SIG-M5 treated with dmso at 0.1 percent for 504 hours (cell line): ENCODE data around the gene TCAP.

ENCODE experiments used
- DNase-seq: peaks from one replicate; lab custom pipeline; 2025; ENCODE audit not compliant: unreplicated experiment; lab: John Stamatoyannopoulos, UW

TCAP gene, protein sequence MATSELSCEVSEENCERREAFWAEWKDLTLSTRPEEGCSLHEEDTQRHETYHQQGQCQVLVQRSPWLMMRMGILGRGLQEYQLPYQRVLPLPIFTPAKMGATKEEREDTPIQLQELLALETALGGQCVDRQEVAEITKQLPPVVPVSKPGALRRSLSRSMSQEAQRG

DNA sequence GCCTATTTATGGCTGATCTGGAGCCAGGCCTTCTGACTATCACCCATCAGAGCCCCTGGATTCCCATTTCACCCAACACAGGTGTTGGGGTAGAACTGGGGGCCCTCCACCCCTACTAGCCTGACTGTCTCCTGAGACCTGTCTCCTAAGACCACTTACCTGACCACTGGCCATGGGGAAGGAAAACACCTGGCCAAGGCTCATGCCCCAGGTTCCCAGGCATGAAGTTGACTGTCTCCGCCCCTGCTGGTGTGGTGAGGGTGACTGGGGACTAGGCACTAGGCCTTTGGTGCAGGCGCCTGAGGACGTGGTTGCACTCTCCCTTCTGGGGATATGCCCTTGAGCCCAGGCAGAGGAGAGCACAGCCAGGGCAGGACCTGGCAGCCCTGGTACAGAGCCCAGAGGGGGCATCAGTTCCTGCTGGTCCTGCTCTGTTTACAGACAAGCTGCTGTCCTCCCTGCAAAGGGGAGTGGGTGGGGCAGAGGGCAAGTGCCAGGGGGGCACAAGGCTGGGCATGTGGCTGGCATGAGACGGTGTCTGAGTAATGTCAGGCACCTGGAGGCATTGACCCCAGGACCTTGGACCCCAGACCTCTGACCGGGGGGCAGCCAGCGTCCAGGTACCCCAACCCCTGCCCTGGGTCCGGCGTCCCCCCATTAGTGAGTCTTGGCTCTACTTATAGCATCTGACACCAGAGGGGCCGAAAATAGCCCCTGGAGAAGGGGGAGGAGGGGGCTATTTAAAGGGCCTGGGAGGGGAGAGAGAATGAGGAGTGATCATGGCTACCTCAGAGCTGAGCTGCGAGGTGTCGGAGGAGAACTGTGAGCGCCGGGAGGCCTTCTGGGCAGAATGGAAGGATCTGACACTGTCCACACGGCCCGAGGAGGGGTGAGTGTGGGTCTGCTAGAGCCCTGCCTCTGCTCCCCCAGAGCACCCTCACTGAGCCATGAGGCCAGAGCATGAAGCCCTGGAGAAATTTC, at the start of gene TCAP:
Gene TCAP (plus strand): TSS at position 769 of the 981 bp plus-strand sequence. CDS start 11 bp downstream, at position 780.
- DNase-seq = no peak

DNA sequence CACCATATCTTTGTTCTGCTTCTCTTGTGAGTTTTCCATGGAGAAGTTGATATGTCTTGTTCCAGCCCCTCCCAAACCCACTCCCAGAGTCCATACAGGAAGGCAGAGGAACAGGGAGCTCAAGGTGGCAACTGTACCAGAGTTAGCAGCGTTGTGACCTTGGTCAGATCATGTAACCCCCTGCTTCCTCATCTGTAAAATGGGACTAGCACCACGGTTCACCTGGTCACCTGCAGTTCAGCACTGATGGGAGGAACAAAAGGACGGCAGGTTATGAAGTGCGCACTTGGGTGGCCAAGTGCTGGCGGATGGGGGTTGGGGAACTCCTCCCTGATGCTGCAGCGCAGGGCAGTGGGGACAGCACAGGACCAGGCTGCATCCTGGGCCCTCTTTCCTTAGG, 49.7 kb upstream of the TCAP start:
- DNase-seq = no peak

GRCh38 chr17:39617100-39617445, 48.1 kb upstream of the TCAP start:
- DNase-seq = no peak

DNA sequence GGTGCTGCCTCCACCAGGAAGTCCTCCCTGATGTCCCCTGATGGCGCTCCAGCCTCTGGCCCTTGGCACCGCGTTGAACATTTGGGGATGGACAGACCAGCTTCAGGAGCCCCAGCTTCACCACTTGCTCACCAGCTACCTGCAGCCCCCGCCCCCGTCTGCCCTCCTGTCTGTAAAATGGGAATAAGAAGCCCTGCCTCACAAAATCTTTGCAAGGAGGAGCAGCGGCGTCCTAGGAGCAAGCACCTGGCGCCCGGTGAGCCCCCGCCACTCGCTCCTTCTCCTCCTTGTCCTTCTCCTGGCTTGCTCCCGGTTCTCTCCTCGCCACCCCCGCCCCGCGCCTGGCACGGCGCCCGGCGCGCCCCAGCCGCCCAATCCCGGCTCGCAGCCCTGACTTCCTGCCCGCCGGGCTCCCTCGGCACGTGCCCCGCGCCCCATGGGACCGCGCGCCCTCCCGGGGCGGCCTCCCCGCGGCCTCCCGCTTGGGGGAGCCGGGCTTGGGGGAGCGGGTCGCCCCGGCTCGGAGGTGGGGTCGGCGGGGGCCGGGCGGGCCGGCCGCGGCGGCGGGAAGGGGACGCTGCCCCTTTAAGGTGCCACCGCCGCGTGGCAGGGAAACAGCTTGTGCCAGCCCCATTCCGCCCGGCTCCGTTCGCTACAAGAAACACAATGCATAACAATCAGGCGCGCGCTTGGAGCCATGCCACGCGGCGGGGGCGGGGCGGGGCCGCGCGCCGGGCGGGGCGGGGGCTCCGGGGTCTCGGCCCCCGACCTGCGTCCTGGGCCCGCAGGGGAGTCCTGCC, 47.5 kb upstream of the TCAP start:
- DNase-seq = peak; percentile 24

- DNase-seq = no peak
Measured at GRCh38 chr17:39618246-39618913, 46.8 kb upstream of the TCAP start.

DNA sequence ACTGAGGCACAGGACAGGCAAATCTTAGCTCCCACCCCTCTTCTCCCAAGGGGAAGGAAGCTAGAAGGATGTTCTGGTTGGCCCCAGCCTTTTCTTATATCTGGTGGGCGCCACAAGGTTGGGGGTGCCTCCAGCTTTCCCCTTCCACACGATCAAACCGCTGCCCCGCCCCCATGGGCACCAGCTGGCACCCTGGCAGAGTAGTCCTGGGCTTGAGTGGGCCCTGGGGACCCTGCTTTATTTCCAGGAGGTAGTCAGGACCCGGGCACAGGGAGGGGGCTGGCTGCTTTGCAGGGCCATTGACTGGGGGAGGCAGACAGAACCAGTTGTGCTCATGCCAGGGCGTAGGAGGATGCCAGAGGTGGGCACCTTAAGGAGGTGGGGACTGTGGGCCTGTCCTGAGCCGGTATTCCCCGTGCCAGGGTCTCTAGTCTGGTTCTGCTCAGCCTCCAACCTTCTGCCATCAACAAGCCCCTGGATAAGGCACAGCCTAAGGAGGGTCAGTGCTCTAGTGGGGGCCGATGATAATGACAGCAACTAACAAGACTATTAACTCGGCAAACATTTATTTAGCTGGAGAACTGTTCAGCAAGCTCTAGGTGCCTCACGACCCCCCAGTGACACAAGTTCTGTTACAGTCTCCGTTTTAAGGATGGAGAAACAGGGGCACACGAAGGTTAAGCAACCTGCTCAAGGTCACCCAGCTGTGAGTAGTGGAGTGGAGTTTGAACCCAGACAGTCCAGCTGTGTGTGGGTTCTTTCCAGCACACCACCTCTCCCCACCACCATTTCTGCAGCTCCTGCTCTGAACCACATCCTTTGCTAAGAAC, 46.0 kb upstream of the TCAP start:
- no peak for DNase-seq

GRCh38 chr17:39619786-39620101, 45.4 kb upstream of the TCAP start:
- DNase-seq = no peak

DNA sequence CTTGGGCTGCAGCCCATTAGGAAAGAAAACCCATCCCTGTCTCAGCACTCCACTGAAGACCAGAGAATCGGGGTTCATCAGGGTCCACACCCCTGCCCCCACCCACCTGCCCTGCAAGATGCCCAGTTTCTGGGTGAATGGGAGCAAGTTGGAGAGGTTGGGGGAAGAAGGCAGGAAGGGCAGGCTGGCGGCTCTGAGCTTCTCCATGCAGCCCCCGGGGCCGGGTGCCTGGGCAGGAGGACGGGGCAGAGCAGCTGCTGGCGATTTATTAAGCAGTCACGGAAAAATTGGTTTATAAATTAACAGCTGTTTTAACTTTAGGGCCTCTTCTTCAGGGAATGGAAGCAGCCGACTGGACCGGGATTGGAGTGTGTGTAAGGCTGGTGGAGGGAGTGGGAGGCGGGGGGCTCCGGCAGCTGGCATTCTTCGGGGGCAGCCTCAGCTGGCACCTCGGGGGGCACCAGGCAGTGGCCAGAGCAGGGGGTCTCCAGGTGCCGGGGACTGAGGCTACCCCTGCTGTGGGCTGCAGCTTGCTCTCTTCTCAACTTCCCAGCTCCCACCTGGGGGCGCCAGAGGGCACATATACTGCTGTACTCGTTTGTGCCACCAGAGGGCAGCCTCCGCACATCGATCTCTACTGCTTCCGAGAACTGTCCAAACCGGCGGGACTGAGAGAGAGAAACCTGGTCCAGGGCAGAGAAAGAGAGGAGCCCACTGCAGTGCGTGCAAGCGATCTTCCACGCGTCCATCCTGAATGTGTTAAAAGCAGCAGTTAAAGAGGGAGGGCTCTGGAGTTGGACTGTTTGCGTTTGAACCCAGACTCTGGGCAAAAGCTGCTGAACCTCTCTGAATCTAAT, 43.4 kb upstream of the TCAP start:
- peak; percentile 84 for DNase-seq

DNA sequence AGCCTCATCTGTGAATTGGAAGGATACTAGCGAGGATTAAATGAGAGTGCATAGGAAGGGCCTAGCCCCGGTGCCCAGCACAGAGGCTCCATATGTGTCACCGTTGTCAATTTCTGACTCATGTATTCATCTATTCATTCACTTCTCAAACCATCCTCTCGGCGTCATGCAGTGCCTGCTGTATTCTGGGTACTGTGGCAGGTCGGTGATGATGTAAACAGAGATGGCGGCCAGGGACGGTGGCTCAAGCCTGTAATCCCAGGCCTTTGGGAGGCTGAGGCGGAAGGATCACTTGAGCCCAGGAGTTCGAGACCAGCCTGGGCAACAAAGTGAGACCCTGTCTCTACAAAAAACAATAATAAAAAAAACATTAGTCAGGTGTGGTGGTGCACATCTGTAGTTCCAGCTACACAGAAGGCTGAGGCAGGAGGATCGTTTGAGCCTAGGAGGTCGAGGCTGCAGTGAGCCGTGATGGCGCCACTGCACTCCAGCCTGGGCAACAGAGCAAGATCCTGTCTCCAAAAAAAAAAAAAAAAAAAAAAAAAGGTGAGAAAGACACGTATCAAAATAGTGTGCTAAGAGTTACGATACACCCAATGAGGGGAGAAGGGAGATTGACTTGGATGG, 42.7 kb upstream of the TCAP start:
- peak; percentile 51 for DNase-seq

DNA sequence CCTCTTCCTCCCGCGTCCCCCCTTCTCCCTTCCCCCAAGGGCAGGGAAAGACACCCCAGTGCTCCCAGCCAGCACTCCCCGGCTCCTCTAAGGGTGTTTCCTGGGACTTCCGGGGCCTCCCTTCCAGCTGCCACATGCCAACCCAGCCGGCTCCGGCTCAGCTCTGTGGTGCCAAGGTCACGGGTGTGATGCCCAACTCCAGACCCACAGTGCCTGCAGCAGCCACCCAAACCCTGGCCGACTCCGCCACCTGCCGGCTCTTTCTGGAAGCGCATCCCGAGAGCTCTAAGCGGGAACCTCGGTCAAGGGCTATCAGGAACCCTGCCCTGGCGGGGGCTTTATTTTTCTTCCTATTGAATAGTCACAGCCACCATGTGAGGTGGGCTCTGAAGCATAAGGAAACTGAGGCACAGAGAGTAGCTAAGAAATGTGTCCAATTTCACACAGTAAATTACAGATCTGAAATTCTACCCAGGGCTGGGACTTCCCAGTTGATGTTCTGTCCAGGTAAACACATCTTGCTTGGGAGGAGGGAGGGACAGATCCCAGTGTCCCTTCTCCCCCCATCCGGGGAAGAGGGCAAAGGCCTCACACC, 41.7 kb upstream of the TCAP start:
- peak; percentile 68 for DNase-seq

DNA sequence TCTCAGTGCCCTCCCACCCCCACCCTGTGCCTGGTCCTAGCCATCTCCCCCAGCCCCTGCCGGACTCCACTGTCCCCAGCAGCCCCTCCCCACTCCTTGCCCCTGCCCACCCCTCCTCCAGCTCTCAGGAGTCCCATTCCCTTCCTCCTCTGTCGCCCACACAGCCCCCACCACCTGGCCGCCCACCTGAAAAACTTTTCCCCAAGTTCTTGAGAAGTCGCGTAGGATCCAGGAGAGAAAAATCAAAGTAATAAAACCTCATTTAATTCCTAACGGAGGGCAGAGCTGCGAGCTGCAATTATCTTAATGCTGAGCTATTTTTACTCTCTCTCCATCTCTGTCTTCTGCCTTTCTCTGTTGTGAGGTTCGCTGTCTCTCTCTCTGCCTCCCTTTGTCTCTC, 40.8 kb upstream of the TCAP start:
- DNase-seq = no peak

- no peak for DNase-seq
Measured at GRCh38 chr17:39625198-39625785, 39.9 kb upstream of the TCAP start.

DNA sequence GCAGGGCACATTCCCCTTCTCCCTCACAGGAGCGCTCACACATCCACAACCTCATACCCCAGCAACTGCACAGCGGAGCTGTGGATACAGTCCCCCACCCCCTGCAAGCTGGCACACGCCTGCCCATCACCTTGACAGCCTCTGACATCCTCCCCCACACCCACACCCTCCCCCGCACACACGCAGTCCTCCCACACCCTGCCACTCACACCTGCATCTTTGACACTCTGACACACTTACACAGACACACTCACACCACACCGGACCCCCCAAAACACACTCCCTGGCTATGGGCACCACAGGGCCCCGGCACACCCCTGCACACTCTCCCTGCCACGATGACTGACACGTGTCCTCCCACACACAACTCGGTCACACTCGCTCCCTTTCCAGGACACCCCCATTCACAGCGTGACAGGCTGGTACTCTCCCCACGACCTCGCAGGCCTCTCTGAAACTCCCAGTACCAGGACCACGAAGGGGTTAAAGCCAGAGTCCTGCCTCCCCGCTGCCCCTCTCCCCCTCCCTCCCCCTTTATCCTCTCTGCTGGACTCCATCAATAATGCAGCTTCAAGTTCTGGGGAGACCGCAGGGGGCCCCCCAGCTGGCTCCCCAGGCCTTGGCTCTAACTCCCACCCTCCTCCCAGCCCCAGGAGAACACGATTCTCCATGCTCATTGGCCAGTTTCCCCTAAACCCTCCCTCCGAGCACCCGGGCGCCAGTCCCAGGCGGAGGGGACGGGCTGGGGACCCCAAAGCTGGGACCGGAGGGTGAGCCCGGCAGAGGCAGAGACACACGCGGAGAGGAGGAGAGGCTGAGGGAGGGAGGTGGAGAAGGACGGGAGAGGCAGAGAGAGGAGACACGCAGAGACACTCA, 38.7 kb upstream of the TCAP start, which contains the start of gene PPP1R1B:
Gene PPP1R1B (plus strand): TSS at position 782 of the 876 bp plus-strand sequence. CDS start 441 bp downstream, outside the sequence.
- no peak for DNase-seq

- no peak for DNase-seq
Measured at GRCh38 chr17:39627047-39627711, 38.0 kb upstream of the TCAP start.

- no peak for DNase-seq
Measured at GRCh38 chr17:39627712-39628516, 37.2 kb upstream of the TCAP start.
